Measurements from ENCODE around the gene CTU2.

The CTU2 gene

GRCh38 chr16:88730632-88731607, 24.6 kb downstream of the CTU2 start:
- no peak for DNase-seq (ENCODE audit: low read depth, low spot score)

- no peak for DNase-seq (ENCODE audit: low read depth, low spot score)
Measured at GRCh38 chr16:88731699-88732098, 25.4 kb downstream of the CTU2 start.

- DNase-seq (ENCODE audit: low read depth, low spot score) = no peak
Measured at GRCh38 chr16:88732172-88732960, 26.1 kb downstream of the CTU2 start.

- no peak for DNase-seq (ENCODE audit: low read depth, low spot score)
Measured at GRCh38 chr16:88732961-88733294, 26.6 kb downstream of the CTU2 start.

GRCh38 chr16:88733630-88734360, 27.5 kb downstream of the CTU2 start:
- DNase-seq (ENCODE audit: low read depth, low spot score) = no peak

- DNase-seq (ENCODE audit: low read depth, low spot score) = no peak
Measured at GRCh38 chr16:88734361-88734728, 28.0 kb downstream of the CTU2 start.

- DNase-seq (ENCODE audit: low read depth, low spot score) = no peak
Measured at GRCh38 chr16:88735121-88735520, 28.8 kb downstream of the CTU2 start.

- DNase-seq (ENCODE audit: low read depth, low spot score) = no peak
Measured at GRCh38 chr16:88735616-88736015, 29.3 kb downstream of the CTU2 start.

GRCh38 chr16:88736088-88736487, 29.8 kb downstream of the CTU2 start:
- no peak for DNase-seq (ENCODE audit: low read depth, low spot score)

- no peak for DNase-seq (ENCODE audit: low read depth, low spot score)
Measured at GRCh38 chr16:88736496-88736895, 30.2 kb downstream of the CTU2 start.

- peak; percentile 23 for DNase-seq (ENCODE audit: low read depth, low spot score)
Measured at GRCh38 chr16:88737298-88738150, 31.2 kb downstream of the CTU2 start.

- DNase-seq (ENCODE audit: low read depth, low spot score) = no peak
Measured at GRCh38 chr16:88738151-88739084, 32.1 kb downstream of the CTU2 start.

GRCh38 chr16:88739139-88739976, 33.1 kb downstream of the CTU2 start:
- DNase-seq (ENCODE audit: low read depth, low spot score) = no peak

- no peak for DNase-seq (ENCODE audit: low read depth, low spot score)
Measured at GRCh38 chr16:88739977-88740726, 33.8 kb downstream of the CTU2 start.

- DNase-seq (ENCODE audit: low read depth, low spot score) = no peak
Measured at GRCh38 chr16:88740727-88741055, 34.4 kb downstream of the CTU2 start.

GRCh38 chr16:88741368-88741767, 35.1 kb downstream of the CTU2 start:
- DNase-seq (ENCODE audit: low read depth, low spot score) = no peak

GRCh38 chr16:88742896-88743605, 36.7 kb downstream of the CTU2 start:
- no peak for DNase-seq (ENCODE audit: low read depth, low spot score)

Measured in iPS DF 19.7 (cell line).